Choroid plexus epithelial cell (primary cell): ENCODE results near the gene SCUBE1.

Experiments used
- DNase-seq: peaks from one replicate; pipeline ENCODE4 v3.0.0-alpha.2; 2010; ENCODE audit warnings: low read depth
- H3K4me3 ChIP-seq: 2 replicates; pipeline ENCODE4 v1.5.1; 2011; ENCODE audit warnings: low read depth, mild to moderate bottlenecking, control low read depth, low read length, moderate library complexity
- TF ChIP-seq, protein P1 (sequence below): conservative IDR thresholded peaks from 2 replicates; pipeline ENCODE4 v1.5.1; 2011; ENCODE audit warnings: low read depth, mild to moderate bottlenecking, control low read depth, inconsistent platforms, low read length, moderate library complexity

The SCUBE1 gene

DNA sequence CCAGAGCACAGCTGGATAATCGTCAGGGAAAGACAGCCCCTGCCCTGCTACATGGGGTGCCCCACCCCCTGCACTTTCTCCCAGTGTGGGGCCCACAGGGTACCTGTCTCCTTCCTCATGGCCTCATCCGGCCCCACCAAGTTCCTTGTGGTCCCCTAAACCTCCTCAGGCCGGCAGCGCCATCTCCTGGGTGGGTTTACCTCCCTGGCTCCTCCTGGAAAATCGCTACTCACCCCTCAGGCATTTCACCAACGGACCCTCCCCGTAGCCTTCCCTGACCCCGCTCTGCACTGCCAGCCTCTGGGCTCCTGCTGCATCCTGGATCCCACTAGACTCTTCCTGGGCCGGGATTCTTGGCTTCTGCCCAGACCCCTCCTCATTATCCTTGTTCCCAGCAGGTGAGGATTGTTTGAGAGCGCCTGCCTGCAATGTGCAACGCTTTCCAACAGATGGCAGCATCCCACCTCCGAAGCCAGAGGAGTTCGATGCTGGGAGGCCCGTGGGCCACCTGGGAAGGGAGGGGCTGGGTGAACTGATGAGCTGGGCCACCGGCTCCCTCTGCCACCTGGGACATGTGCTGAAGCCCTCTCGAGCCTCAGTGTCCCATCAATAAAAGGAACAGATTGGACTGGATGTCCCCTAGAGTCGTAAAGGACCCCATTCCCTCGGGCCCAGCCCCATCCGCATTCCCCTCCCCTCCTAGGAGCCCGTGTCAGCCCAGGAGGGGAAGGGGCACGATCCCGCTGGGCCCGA lies 112.0 kb downstream of the SCUBE1 start:
- peak; percentile 60 for DNase-seq
- H3K4me3 ChIP-seq = no peak overlapping the region
- TF ChIP-seq, protein P1, sequence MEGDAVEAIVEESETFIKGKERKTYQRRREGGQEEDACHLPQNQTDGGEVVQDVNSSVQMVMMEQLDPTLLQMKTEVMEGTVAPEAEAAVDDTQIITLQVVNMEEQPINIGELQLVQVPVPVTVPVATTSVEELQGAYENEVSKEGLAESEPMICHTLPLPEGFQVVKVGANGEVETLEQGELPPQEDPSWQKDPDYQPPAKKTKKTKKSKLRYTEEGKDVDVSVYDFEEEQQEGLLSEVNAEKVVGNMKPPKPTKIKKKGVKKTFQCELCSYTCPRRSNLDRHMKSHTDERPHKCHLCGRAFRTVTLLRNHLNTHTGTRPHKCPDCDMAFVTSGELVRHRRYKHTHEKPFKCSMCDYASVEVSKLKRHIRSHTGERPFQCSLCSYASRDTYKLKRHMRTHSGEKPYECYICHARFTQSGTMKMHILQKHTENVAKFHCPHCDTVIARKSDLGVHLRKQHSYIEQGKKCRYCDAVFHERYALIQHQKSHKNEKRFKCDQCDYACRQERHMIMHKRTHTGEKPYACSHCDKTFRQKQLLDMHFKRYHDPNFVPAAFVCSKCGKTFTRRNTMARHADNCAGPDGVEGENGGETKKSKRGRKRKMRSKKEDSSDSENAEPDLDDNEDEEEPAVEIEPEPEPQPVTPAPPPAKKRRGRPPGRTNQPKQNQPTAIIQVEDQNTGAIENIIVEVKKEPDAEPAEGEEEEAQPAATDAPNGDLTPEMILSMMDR = peak; percentile 97

DNA sequence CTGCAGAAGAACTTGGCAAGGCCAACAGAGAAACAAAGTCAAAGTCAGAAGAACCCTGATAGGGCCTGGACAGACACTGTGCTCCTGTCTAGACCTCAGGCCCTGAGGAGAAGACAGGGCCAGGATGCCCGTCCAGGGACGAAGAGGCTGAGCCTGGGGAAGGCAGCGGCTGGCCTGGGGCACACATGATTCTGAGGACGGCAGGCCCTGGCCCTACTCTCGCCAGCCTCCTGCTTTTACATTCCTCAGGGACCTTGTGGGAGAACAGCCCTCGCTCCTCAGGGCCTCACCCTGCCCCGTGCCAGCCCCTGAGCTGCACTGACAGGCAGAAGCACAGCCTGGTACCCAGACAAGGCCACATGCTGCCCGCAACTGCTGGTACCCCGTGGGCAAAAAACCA lies 112.6 kb downstream of the SCUBE1 start:
- TF ChIP-seq, protein P1 = no peak
- no peak overlapping the region for H3K4me3 ChIP-seq
- no peak for DNase-seq

DNA sequence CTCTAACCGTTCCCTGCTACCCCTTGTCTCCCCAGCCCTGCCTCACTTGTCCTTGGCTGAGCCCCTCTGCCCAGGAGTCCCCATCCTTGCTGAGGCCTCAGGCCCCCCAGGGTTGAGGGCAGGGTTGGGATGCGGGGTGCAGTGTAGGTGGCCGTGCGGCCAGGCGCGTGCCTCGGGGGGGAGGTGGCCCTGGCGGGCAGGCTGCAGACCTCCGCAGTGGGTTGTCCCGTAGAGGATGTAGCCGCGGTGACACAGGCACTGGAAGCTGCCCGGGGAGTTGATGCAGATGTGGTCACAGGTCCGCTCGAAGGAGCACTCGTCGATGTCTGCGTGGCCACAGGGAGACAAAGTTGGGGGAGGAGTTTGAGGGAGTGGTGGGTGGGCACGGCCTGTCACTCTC lies 114.3 kb downstream of the SCUBE1 start:
- no peak for DNase-seq
- H3K4me3 ChIP-seq = no peak overlapping the region
- TF ChIP-seq, protein P1 = no peak

DNA sequence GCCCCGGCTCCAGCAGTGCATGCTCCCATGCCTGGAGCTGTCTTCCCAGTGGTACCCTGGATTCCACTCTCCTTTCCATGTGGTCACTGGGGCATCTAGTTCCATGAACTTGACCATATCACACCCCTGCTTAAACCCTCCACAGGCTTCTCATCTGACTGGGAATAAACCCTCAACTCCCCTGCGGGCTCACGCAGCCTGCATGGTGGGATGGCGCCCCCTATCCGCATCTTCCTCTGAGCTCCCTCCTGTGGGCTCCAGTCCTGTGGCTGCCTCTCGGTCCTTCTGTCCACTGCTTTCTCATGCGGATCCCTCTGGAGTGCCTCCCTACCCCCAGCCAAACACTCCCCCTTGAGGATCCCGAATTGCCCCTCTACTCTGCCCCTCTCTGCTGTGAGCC lies 114.8 kb downstream of the SCUBE1 start:
- peak; percentile 61 for DNase-seq
- no peak overlapping the region for H3K4me3 ChIP-seq
- TF ChIP-seq, protein P1 = peak; percentile 70

DNA sequence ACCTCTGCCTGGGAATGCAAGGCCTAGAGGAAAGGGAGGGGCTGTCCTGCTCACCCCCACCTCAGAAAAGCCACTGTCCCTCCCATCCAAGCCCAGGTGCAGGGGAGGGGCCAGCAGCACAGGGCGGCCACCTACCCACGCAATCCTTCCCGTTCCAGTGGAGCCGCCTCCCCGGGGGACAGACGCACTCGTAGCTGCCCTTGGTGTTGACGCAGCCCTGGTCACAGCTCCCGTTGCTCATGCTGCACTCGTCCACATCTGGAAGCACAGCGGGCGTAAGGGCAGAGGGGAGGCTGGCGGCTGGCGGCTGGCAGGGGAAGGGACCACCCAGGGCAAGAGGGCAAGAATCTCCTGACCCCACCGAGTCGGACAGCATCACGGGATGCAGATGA lies 115.9 kb downstream of the SCUBE1 start:
- TF ChIP-seq, protein P1 = no peak
- DNase-seq = peak; percentile 36
- no peak overlapping the region for H3K4me3 ChIP-seq

DNA sequence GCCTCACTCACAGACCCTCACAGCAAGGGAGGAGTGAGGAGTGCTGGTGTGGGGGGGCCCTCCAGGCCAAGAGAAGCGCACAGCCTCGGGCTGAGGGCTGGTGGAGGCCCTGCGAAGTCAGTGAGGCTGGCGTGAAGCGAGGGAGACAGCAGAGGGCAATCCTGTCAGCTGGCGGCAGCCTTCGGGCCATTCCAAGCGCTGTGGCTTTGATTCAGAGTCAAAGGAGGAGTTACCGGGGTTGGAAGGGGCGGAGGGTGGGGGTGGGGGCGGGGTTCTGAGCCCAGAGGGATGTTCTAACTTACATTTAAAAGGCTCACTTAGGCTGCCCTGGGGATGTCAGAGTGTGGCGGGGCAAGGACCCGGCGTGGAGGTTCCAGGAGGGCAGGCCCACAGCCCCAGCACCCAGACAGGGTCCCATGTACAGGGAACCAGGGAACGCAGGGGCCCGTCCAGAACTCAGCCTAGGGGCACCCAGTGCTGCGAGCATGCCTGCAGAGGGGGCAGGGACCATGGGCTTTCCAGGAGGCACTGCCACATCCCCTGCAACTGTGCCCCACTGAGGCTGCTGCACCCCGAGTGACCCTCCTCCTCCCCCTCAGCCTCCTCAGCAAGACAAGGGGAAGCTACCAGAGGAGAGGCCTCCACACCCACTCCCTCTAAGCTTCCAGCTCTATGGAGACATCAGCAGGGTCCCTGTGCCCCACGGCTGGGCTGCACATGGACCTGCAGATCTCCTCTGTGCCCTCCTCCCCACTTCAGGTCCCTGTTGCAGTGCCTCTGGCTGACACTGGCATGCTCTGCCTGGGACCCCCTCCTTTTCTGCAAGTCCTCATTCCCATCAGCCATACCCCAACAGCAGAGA lies 116.6 kb downstream of the SCUBE1 start:
- peak; percentile 10 for DNase-seq
- TF ChIP-seq, protein P1 = no peak
- H3K4me3 ChIP-seq = no peak overlapping the region

DNA sequence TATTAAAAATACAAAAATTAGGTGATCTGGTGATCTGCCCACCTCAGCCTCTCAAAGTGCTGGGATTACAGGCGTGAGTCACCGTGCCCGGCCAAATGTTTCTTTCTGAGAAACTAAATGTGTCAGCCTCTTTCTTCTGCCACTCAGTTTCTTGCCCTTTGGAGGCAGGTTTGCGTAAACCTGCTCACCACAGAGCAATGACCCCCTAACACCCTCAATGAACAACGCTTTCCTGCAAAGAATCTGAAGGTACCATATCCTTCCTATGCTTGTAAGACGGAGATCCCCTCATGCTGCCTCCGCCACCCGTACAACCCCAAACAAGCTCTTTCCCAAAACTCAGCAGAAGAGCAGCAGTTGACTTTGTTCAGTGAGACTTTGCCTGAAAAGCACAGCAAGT lies 117.6 kb downstream of the SCUBE1 start:
- TF ChIP-seq, protein P1 = no peak
- no peak overlapping the region for H3K4me3 ChIP-seq
- no peak for DNase-seq
